GM23338 (cell line): ENCODE data around the gene GRN.
"Not testable (repeated sequence)": the region's sequence is repeated elsewhere in the genome, so short reads cannot be mapped to it uniquely, and the experiment has no call there.

Experiments used
- CREB1 ChIP-seq: fragments of 250-450 bp; sonication (Bioruptor Pico); IDR thresholded peaks from 2 replicates; pipeline ENCODE4 v1.5.0; 2020; ENCODE audit warnings: low read depth, mild to moderate bottlenecking, moderate library complexity
- CTCF ChIP-seq, 2 experiments: fragments of 200-600 bp in 1 of 2; sonication (generic) in 1 of 2; conservative IDR thresholded peaks; 2 replicates each; pipeline versions ENCODE4 v1.5.1 to v1.6.1; 2016 to 2017; ENCODE audit warnings: antibody characterized with exemption in 2 of 2, low read depth in 2 of 2, mild to moderate bottlenecking in 2 of 2, moderate library complexity in 1 of 2
- ETS1 ChIP-seq: IDR thresholded peaks from 2 replicates; pipeline ENCODE4 v1.6.1; 2016; ENCODE audit warnings: antibody characterized with exemption
- EZH2 ChIP-seq: fragments of 200-600 bp; sonication (generic); IDR thresholded peaks from one replicate; pipeline ENCODE4 v1.8.0; 2017; ENCODE audit warnings: antibody characterized with exemption, mild to moderate bottlenecking, low read depth; ENCODE audit not compliant: unreplicated experiment
- EZH2phosphoT487 ChIP-seq: fragments of 200-600 bp; sonication (generic); IDR thresholded peaks from one replicate; pipeline ENCODE4 v1.8.1; 2018; ENCODE audit warnings: antibody characterized with exemption; ENCODE audit not compliant: unreplicated experiment
- JUNB ChIP-seq: IDR thresholded peaks from one replicate; pipeline ENCODE4 v1.6.1; 2016; ENCODE audit warnings: antibody characterized with exemption; ENCODE audit not compliant: unreplicated experiment
- NANOG ChIP-seq: IDR thresholded peaks from 2 replicates; pipeline ENCODE4 v1.6.1; 2016; ENCODE audit warnings: antibody characterized with exemption, borderline replicate concordance
- POLR2AphosphoS5 ChIP-seq: IDR thresholded peaks from 2 replicates; pipeline ENCODE4 v1.6.1; 2016; ENCODE audit warnings: antibody characterized with exemption, low read depth
- REST ChIP-seq: IDR thresholded peaks from one replicate; pipeline ENCODE4 v1.6.1; 2018; ENCODE audit warnings: antibody characterized with exemption; ENCODE audit not compliant: unreplicated experiment
- STAT1 ChIP-seq: IDR thresholded peaks from one replicate; pipeline ENCODE4 v1.6.1; 2016; ENCODE audit warnings: antibody characterized with exemption; ENCODE audit not compliant: unreplicated experiment
- ZNF114 ChIP-seq: fragments of 250-450 bp; sonication (Bioruptor Pico); IDR thresholded peaks from 2 replicates; pipeline ENCODE4 v1.5.0; 2020; ENCODE audit warnings: mild to moderate bottlenecking, moderate library complexity
- ZNF331 ChIP-seq: fragments of 250-450 bp; sonication (Bioruptor Pico); IDR thresholded peaks from 2 replicates; pipeline ENCODE4 v1.5.0; 2020; ENCODE audit warnings: low read depth, mild to moderate bottlenecking, moderate library complexity
- ZNF462 ChIP-seq: fragments of 250-450 bp; sonication (Bioruptor Pico); IDR thresholded peaks from 2 replicates; pipeline ENCODE4 v1.5.0; 2020; ENCODE audit warnings: mild to moderate bottlenecking, moderate library complexity

- TF ChIP-seq POLR2AphosphoS5; CTCF (conservative IDR thresholded peaks at IDR 0.05; ENCODE audit: low read depth in 2 of 2); JUNB; EZH2phosphoT487; EZH2; REST; CREB1 (CRISPR knock-in tag); ZNF331 (CRISPR knock-in tag); NANOG; ZNF114 (CRISPR knock-in tag); ETS1; ZNF462; STAT1: not testable (repeated sequence)
Measured at GRCh38 chr17:44329516-44329915, 15.6 kb upstream of the GRN start.
